ENCODE measurements around the gene CDC14A.

CDC14A gene

GRCh38 chr1:100413035-100413434, 60.7 kb downstream of the CDC14A start:
- FAIRE-seq = no peak

- FAIRE-seq = no peak
These were observed 62.6 kb downstream of the CDC14A start for GRCh38 chr1:100414693-100415497.

GRCh38 chr1:100415498-100415778, 63.1 kb downstream of the CDC14A start:
- FAIRE-seq = no peak

GRCh38 chr1:100419072-100419471, 66.8 kb downstream of the CDC14A start:
- no peak for FAIRE-seq

GRCh38 chr1:100422065-100422464, 69.8 kb downstream of the CDC14A start:
- no peak for FAIRE-seq

- no peak for FAIRE-seq
These were observed 71.6 kb downstream of the CDC14A start for GRCh38 chr1:100423832-100424337.

- FAIRE-seq = no peak
These were observed 75.9 kb downstream of the CDC14A start for GRCh38 chr1:100428160-100428559.

GRCh38 chr1:100430325-100430756, 78.0 kb downstream of the CDC14A start:
- FAIRE-seq = no peak

- FAIRE-seq = no peak
These were observed 79.6 kb downstream of the CDC14A start for GRCh38 chr1:100431954-100432353.

GRCh38 chr1:100433563-100433962, 81.3 kb downstream of the CDC14A start:
- no peak for FAIRE-seq

- no peak for FAIRE-seq
These were observed 82.5 kb downstream of the CDC14A start for GRCh38 chr1:100434831-100435230.

GRCh38 chr1:100438375-100438774, 86.1 kb downstream of the CDC14A start:
- FAIRE-seq = no peak

- FAIRE-seq = no peak
These were observed 86.5 kb downstream of the CDC14A start for GRCh38 chr1:100438789-100439188.

GRCh38 chr1:100440075-100440809, 87.9 kb downstream of the CDC14A start:
- no peak for FAIRE-seq

GRCh38 chr1:100441146-100441545, 88.8 kb downstream of the CDC14A start:
- FAIRE-seq = no peak

- FAIRE-seq = no peak
These were observed 89.3 kb downstream of the CDC14A start for GRCh38 chr1:100441651-100442050.

- no peak for FAIRE-seq
These were observed 91.7 kb downstream of the CDC14A start for GRCh38 chr1:100443811-100444571.

GRCh38 chr1:100445565-100445964, 93.3 kb downstream of the CDC14A start:
- no peak for FAIRE-seq

GRCh38 chr1:100448366-100448765, 96.1 kb downstream of the CDC14A start:
- no peak for FAIRE-seq

GRCh38 chr1:100449477-100449876, 97.2 kb downstream of the CDC14A start:
- FAIRE-seq = no peak

- FAIRE-seq = no peak
These were observed 100.3 kb downstream of the CDC14A start for GRCh38 chr1:100452641-100453040.

GRCh38 chr1:100455478-100456072, 103.3 kb downstream of the CDC14A start:
- peak; percentile 91 for FAIRE-seq

- no peak for FAIRE-seq
These were observed 104.6 kb downstream of the CDC14A start for GRCh38 chr1:100456880-100457279.

Data from TTC549 (cell line).